IMR-90 (cell line): ENCODE measurements around the gene SEC24D.

Experiments used
- CEBPB ChIP-seq: IDR thresholded peaks from 2 replicates; pipeline ENCODE4 v1.6.1; 2012; ENCODE audit warnings: low read depth, low read length, improper control_type of control experiment
- CHD1 ChIP-seq: IDR thresholded peaks from 2 replicates; pipeline ENCODE4 v1.6.1; 2012; ENCODE audit warnings: low read depth, low read length, improper control_type of control experiment
- ELK1 ChIP-seq: fragments of 150-350 bp; IDR thresholded peaks from 2 replicates; pipeline ENCODE4 v1.6.1; 2016; ENCODE audit warnings: low read depth, mild to moderate bottlenecking, low read length, moderate library complexity, borderline replicate concordance
- FOS ChIP-seq: fragments of 150-350 bp; IDR thresholded peaks from 2 replicates; pipeline ENCODE4 v1.6.1; 2016; ENCODE audit warnings: low read depth, low read length
- MXI1 ChIP-seq: IDR thresholded peaks from 2 replicates; pipeline ENCODE4 v1.6.1; 2012; ENCODE audit warnings: low read depth, mild to moderate bottlenecking, low read length, moderate library complexity, borderline replicate concordance
- POLR2A ChIP-seq: IDR thresholded peaks from 2 replicates; pipeline ENCODE4 v1.6.1; 2012; ENCODE audit warnings: mild to moderate bottlenecking, low read depth, low read length
- RAD21 ChIP-seq: IDR thresholded peaks from 2 replicates; pipeline ENCODE4 v1.6.1; 2012; ENCODE audit warnings: low read length, improper control_type of control experiment
- SMC3 ChIP-seq: fragments of 150-350 bp; IDR thresholded peaks from 2 replicates; pipeline ENCODE4 v1.6.1; 2016; ENCODE audit warnings: low read depth, mild to moderate bottlenecking, antibody characterized with exemption, low read length, moderate library complexity
- TF ChIP-seq, protein P1 (sequence below): conservative IDR thresholded peaks from 2 replicates; pipeline ENCODE4 v1.5.1; 2012; ENCODE audit warnings: mild to moderate bottlenecking, low read depth, low read length, improper control_type of control experiment

DNA sequence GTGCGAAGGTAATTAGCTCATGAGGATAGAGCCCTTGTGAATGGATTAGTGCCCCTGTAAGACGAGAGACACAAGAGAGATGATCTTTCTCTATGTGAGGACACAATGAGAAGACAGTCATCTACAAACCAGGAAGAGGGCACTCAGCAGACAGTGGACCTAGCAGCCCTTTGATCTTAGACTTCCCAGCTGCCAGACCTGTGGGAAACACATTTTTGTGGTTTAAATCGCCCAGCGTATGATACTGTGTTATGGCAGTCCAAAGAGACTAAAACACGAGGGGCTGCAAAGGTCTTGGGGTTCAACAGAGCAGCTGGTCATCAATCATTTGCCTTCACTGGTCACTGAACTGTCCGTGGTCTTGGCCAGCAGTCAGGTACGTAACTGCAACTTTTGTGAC lies 43.5 kb upstream of the SEC24D start:
- TF ChIP-seq POLR2A (no peak), RAD21 (no peak), ELK1 (no peak), CEBPB (no peak), SMC3 (no peak), CHD1 (no peak), MXI1 (no peak), FOS (no peak)
- TF ChIP-seq, protein P1, sequence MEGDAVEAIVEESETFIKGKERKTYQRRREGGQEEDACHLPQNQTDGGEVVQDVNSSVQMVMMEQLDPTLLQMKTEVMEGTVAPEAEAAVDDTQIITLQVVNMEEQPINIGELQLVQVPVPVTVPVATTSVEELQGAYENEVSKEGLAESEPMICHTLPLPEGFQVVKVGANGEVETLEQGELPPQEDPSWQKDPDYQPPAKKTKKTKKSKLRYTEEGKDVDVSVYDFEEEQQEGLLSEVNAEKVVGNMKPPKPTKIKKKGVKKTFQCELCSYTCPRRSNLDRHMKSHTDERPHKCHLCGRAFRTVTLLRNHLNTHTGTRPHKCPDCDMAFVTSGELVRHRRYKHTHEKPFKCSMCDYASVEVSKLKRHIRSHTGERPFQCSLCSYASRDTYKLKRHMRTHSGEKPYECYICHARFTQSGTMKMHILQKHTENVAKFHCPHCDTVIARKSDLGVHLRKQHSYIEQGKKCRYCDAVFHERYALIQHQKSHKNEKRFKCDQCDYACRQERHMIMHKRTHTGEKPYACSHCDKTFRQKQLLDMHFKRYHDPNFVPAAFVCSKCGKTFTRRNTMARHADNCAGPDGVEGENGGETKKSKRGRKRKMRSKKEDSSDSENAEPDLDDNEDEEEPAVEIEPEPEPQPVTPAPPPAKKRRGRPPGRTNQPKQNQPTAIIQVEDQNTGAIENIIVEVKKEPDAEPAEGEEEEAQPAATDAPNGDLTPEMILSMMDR, result no peak
